HEK293 (cell line): ENCODE measurements around the gene SMIM30.
A peak's percentile ranks its signal among the peaks of the same experiment; 100 is the strongest.

Experiments
- CTCF ChIA-PET: fragments of 350-600 bp; formaldehyde crosslinking; extraction: SDS; loops from one replicate; lab custom pipeline; 2021; ENCODE audit warnings: antibody characterized with exemption; lab: Yijun Ruan, JAX
- POLR2A ChIA-PET: fragments of 300-600 bp; formaldehyde crosslinking; extraction: SDS; loops from one replicate; lab custom pipeline; 2020; ENCODE audit warnings: antibody characterized with exemption, inconsistent platforms; lab: Yijun Ruan, JAX
- H3K27ac ChIP-seq: fragments of 200-500 bp; sonication (Bioruptor generic); 2 replicates; pipeline ENCODE4 v1.5.1; 2014; ENCODE audit warnings: low read depth, low read length, control low read depth, inconsistent platforms; ENCODE audit errors: extremely low read depth
- H3K36me3 ChIP-seq, 2 experiments: fragments of 200-500 bp in 1 of 2; sonication (Bioruptor generic) in 1 of 2; 1 replicate in 1 of 2; 2 replicates in 1 of 2; pipeline ENCODE4 v1.5.1; 2014 to 2017; ENCODE audit warnings: inconsistent platforms in 2 of 2, low read length in 2 of 2; ENCODE audit not compliant: control insufficient read depth in 2 of 2, insufficient read depth in 1 of 2
- H3K4me1 ChIP-seq: fragments of 200-500 bp; sonication (Bioruptor generic); 2 replicates; pipeline ENCODE4 v1.5.1; 2014; ENCODE audit warnings: mild to moderate bottlenecking, low read length, inconsistent platforms; ENCODE audit not compliant: control insufficient read depth, insufficient read depth
- H3K4me3 ChIP-seq: 2 replicates; pipeline ENCODE4 v1.5.1; 2011; ENCODE audit warnings: low read depth, mild to moderate bottlenecking, control low read depth, low read length, moderate library complexity
- H3K9me3 ChIP-seq: fragments of 200-500 bp; sonication (Bioruptor generic); 2 replicates; pipeline ENCODE4 v1.5.1; 2014; ENCODE audit warnings: low read depth, low read length, inconsistent platforms; ENCODE audit not compliant: control insufficient read depth, insufficient read depth
- GLI2 ChIP-seq: fragments of 450-650 bp; formaldehyde crosslinking; IDR thresholded peaks from 2 replicates; pipeline ENCODE4; 2017; ENCODE audit warnings: missing biosample characterization, missing genetic modification characterization, low read depth, borderline replicate concordance
- GLIS1 ChIP-seq: fragments of 450-650 bp; formaldehyde crosslinking; IDR thresholded peaks from 2 replicates; pipeline ENCODE4 v1.5.1; 2016; ENCODE audit warnings: missing biosample characterization, missing genetic modification characterization
- PATZ1 ChIP-seq: fragments of 450-650 bp; formaldehyde crosslinking; IDR thresholded peaks from 2 replicates; pipeline ENCODE4 v1.5.1; 2016; ENCODE audit warnings: missing biosample characterization, missing genetic modification characterization
- SP2 ChIP-seq: fragments of 450-650 bp; formaldehyde crosslinking; IDR thresholded peaks from 2 replicates; pipeline ENCODE4 v1.5.1; 2016; ENCODE audit warnings: missing biosample characterization, missing genetic modification characterization
- SP7 ChIP-seq: fragments of 450-650 bp; formaldehyde crosslinking; IDR thresholded peaks from 2 replicates; pipeline ENCODE4 v1.5.1; 2016; ENCODE audit warnings: missing biosample characterization, missing genetic modification characterization
- TCF7L2 ChIP-seq: IDR thresholded peaks from 2 replicates; pipeline ENCODE4 v1.6.1; 2011; ENCODE audit warnings: low read depth, mild to moderate bottlenecking, inconsistent platforms, low read length, moderate library complexity, borderline replicate concordance
- ZBTB20 ChIP-seq: fragments of 450-650 bp; formaldehyde crosslinking; IDR thresholded peaks from 2 replicates; pipeline ENCODE4 v1.5.1; 2016; ENCODE audit warnings: missing biosample characterization, missing genetic modification characterization
- ZBTB48 ChIP-seq: fragments of 450-650 bp; formaldehyde crosslinking; IDR thresholded peaks from 2 replicates; pipeline ENCODE4 v1.5.1; 2016; ENCODE audit warnings: missing biosample characterization, missing genetic modification characterization
- ZBTB8A ChIP-seq: fragments of 450-650 bp; formaldehyde crosslinking; IDR thresholded peaks from 2 replicates; pipeline ENCODE4 v1.5.1; 2016; ENCODE audit warnings: missing biosample characterization, missing genetic modification characterization
- ZFHX2 ChIP-seq: fragments of 450-650 bp; formaldehyde crosslinking; conservative IDR thresholded peaks from 2 replicates; pipeline ENCODE4 v1.5.1; 2016; ENCODE audit warnings: missing biosample characterization, missing genetic modification characterization
- ZNF114 ChIP-seq: fragments of 450-650 bp; formaldehyde crosslinking; IDR thresholded peaks from 2 replicates; pipeline ENCODE4 v1.5.0; 2017; ENCODE audit warnings: missing biosample characterization, missing genetic modification characterization
- ZNF140 ChIP-seq: fragments of 450-650 bp; formaldehyde crosslinking; IDR thresholded peaks from 2 replicates; pipeline ENCODE4 v1.5.1; 2016; ENCODE audit warnings: missing biosample characterization, missing genetic modification characterization
- ZNF18 ChIP-seq: fragments of 450-650 bp; formaldehyde crosslinking; IDR thresholded peaks from 2 replicates; pipeline ENCODE4 v1.5.1; 2016; ENCODE audit warnings: missing biosample characterization, missing genetic modification characterization
- ZNF214 ChIP-seq: fragments of 450-650 bp; formaldehyde crosslinking; IDR thresholded peaks from 2 replicates; pipeline ENCODE4 v1.5.1; 2017; ENCODE audit warnings: missing biosample characterization, mild to moderate bottlenecking, missing genetic modification characterization, borderline replicate concordance
- ZNF239 ChIP-seq: fragments of 450-650 bp; formaldehyde crosslinking; IDR thresholded peaks from 2 replicates; pipeline ENCODE4 v1.5.1; 2016; ENCODE audit warnings: missing biosample characterization, missing genetic modification characterization
- ZNF623 ChIP-seq: fragments of 450-650 bp; formaldehyde crosslinking; IDR thresholded peaks from 2 replicates; pipeline ENCODE4 v1.5.1; 2016; ENCODE audit warnings: missing biosample characterization, missing genetic modification characterization
- ZNF791 ChIP-seq: fragments of 450-650 bp; formaldehyde crosslinking; IDR thresholded peaks from 2 replicates; pipeline ENCODE4 v1.5.1; 2016; ENCODE audit warnings: missing biosample characterization, missing genetic modification characterization
- ZNF843 ChIP-seq: fragments of 450-650 bp; formaldehyde crosslinking; IDR thresholded peaks from 2 replicates; pipeline ENCODE4 v1.5.1; 2016; ENCODE audit warnings: missing biosample characterization, missing genetic modification characterization
- ZSCAN30 ChIP-seq: fragments of 450-650 bp; IDR thresholded peaks from 2 replicates; pipeline ENCODE4 v1.5.1; 2018; ENCODE audit warnings: missing biosample characterization, mild to moderate bottlenecking, missing genetic modification characterization, moderate library complexity
- TF ChIP-seq, protein P1 (sequence below): fragments of 450-650 bp; formaldehyde crosslinking; IDR thresholded peaks from 2 replicates; pipeline ENCODE4 v1.5.1; 2017; ENCODE audit warnings: missing biosample characterization, missing genetic modification characterization
- TF ChIP-seq, protein P2 (sequence below): fragments of 450-650 bp; formaldehyde crosslinking; optimal IDR thresholded peaks from 2 replicates; pipeline ENCODE3; 2016; ENCODE audit warnings: missing biosample characterization, mild to moderate bottlenecking, missing genetic modification characterization
- TF ChIP-seq, protein P3 (sequence below): fragments of 450-650 bp; formaldehyde crosslinking; IDR thresholded peaks from 2 replicates; pipeline ENCODE4 v1.5.1; 2016; ENCODE audit warnings: missing biosample characterization, missing genetic modification characterization
- TF ChIP-seq, protein P4 (sequence below): fragments of 450-650 bp; formaldehyde crosslinking; IDR thresholded peaks from 2 replicates; pipeline ENCODE4 v1.5.1; 2017; ENCODE audit warnings: missing biosample characterization, missing genetic modification characterization
- TF ChIP-seq, protein P5 (sequence below): fragments of 450-650 bp; formaldehyde crosslinking; IDR thresholded peaks from 2 replicates; pipeline ENCODE4; 2016; ENCODE audit warnings: missing biosample characterization, missing genetic modification characterization

The SMIM30 gene

DNA sequence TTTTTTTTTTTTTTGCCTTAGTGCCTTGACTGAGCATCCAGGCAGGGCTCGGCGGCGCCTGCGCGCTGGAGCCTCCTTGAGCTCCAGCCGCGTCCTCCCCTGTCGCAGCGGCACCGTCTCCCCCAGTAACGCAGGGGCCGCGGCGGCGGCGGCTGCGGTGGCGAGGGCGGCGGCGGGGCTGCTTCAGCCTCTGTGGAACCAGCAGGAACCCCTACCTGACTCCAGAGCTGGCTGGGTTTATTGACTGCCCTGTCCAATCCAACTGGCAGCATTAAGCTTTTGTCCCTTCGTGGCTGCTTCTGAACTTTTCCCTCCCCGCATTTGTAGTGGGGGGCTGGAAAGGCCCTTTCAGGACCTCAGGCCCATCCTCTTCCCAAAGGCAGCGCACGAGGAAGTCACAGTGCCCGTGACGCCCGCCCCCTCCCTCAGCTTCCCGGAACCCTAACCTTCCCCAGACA, 31.9 kb downstream of the SMIM30 start, which contains the start of gene GPR85 (continued):
- TF ChIP-seq, protein P1, sequence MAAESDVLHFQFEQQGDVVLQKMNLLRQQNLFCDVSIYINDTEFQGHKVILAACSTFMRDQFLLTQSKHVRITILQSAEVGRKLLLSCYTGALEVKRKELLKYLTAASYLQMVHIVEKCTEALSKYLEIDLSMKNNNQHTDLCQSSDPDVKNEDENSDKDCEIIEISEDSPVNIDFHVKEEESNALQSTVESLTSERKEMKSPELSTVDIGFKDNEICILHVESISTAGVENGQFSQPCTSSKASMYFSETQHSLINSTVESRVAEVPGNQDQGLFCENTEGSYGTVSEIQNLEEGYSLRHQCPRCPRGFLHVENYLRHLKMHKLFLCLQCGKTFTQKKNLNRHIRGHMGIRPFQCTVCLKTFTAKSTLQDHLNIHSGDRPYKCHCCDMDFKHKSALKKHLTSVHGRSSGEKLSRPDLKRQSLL = 0 out of 2 replicates have a peak, but pooled peaks have one; percentile 32
- TF ChIP-seq, protein P2, sequence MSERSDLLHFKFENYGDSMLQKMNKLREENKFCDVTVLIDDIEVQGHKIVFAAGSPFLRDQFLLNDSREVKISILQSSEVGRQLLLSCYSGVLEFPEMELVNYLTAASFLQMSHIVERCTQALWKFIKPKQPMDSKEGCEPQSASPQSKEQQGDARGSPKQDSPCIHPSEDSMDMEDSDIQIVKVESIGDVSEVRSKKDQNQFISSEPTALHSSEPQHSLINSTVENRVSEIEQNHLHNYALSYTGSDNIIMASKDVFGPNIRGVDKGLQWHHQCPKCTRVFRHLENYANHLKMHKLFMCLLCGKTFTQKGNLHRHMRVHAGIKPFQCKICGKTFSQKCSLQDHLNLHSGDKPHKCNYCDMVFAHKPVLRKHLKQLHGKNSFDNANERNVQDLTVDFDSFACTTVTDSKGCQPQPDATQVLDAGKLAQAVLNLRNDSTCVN (tag by site-specific recombination) = peak; percentile 72
- TF ChIP-seq ZBTB8A (tag by site-specific recombination) (peak; percentile 37; the same call in 1 of the 2 replicates), PATZ1 (tag by site-specific recombination) (peak; percentile 48), SP7 (no peak), ZBTB20 (tag by site-specific recombination) (peak; percentile 54), ZFHX2 (tag by site-specific recombination) (peak; percentile 30; the same call in 1 of the 2 replicates), ZSCAN30 (peak; percentile 37; the same call in 1 of the 2 replicates), SP2 (tag by site-specific recombination) (peak; percentile 38)

DNA sequence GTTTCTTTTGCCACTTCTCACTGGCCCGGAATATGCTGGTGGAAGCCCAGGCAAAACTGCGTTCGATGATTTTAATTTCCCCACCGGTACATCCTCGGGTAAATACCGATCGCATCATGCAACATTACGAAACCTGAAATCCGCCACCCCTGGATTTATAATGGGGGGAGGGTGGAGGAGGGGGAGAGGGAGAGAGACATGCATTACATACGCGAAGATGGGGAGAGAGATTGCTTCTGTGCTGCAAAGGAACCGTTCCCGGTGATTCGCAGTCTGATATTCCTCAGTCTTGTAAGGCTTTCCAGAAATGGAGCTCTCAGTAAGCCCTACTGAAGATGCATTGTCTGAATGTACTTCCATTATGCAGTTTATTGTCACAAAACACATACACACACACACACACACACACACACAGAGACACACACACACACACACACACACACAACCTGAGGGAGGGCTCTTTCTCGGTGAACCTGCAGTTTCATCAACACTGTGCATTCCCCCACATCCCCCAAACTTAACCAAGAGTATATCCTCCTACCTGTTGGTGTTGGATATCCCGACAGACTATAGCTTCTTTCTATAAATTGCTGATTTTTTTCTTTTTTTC, 32.5 kb downstream of the SMIM30 start:
- no peaks in the 10 kb centered on the region for H3K36me3 ChIP-seq
- CTCF ChIA-PET = interaction anchor here (1.5 kb wide), 1 partner anchor 8 kb away, joined by 6 read pairs; no protein-coding TSS in a partner anchor
- no peak overlapping the region for H3K27ac ChIP-seq
- POLR2A ChIA-PET = interaction anchor here (0.7 to 1.6 kb wide), 5 partner anchors 14 to 287 kb away, joined by 4 to 9 read pairs (median 5); partner anchors contain the start of gene SMIM30
- H3K4me3 ChIP-seq = peak overlapping the region; percentile 51
- no peaks in the 10 kb centered on the region for H3K9me3 ChIP-seq
- no peaks in the 10 kb centered on the region; the same call in 1 of the 2 replicates for H3K4me1 ChIP-seq
- TF ChIP-seq ZNF843 (tag by site-specific recombination) (peak; percentile 61; the same call in 1 of the 2 replicates), ZNF18 (tag by site-specific recombination) (peak; percentile 49; the same call in 1 of the 2 replicates), TCF7L2 (no peak), ZNF114 (tag by site-specific recombination) (no peak), GLIS1 (tag by site-specific recombination) (peak; percentile 24; the same call in 1 of the 2 replicates), ZBTB20 (tag by site-specific recombination) (peak; percentile 64), ZNF791 (tag by site-specific recombination) (no peak), ZNF239 (no peak), ZNF623 (tag by site-specific recombination) (0 out of 2 replicates have a peak, but pooled peaks have one; percentile 6), ZBTB48 (tag by site-specific recombination) (peak; percentile 76), ZNF140 (tag by site-specific recombination) (no peak), GLI2 (tag by site-specific recombination) (no peak), ZNF214 (tag by site-specific recombination) (no peak)
- TF ChIP-seq, protein P3, sequence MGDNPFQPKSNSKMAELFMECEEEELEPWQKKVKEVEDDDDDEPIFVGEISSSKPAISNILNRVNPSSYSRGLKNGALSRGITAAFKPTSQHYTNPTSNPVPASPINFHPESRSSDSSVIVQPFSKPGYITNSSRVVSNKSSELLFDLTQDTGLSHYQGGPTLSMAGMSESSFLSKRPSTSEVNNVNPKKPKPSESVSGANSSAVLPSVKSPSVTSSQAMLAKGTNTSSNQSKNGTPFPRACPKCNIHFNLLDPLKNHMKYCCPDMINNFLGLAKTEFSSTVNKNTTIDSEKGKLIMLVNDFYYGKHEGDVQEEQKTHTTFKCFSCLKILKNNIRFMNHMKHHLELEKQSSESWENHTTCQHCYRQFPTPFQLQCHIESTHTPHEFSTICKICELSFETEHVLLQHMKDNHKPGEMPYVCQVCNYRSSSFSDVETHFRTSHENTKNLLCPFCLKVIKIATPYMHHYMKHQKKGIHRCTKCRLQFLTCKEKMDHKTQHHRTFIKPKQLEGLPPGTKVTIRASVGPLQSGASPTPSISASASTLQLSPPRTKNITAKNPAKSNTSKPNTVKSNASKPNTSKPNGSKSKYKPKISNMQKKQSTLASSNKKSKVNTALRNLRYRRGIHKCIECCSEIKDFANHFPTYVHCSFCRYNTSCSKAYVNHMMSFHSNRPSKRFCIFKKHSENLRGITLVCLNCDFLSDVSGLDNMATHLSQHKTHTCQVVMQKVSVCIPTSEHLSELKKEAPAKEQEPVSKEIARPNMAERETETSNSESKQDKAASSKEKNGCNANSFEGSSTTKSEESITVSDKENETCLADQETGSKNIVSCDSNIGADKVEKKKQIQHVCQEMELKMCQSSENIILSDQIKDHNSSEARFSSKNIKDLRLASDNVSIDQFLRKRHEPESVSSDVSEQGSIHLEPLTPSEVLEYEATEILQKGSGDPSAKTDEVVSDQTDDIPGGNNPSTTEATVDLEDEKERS (tag by site-specific recombination) = peak; percentile 81; the same call in 1 of the 2 replicates
- TF ChIP-seq, protein P4, sequence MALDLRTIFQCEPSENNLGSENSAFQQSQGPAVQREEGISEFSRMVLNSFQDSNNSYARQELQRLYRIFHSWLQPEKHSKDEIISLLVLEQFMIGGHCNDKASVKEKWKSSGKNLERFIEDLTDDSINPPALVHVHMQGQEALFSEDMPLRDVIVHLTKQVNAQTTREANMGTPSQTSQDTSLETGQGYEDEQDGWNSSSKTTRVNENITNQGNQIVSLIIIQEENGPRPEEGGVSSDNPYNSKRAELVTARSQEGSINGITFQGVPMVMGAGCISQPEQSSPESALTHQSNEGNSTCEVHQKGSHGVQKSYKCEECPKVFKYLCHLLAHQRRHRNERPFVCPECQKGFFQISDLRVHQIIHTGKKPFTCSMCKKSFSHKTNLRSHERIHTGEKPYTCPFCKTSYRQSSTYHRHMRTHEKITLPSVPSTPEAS (tag by site-specific recombination) = peak; percentile 97
- TF ChIP-seq, protein P5, sequence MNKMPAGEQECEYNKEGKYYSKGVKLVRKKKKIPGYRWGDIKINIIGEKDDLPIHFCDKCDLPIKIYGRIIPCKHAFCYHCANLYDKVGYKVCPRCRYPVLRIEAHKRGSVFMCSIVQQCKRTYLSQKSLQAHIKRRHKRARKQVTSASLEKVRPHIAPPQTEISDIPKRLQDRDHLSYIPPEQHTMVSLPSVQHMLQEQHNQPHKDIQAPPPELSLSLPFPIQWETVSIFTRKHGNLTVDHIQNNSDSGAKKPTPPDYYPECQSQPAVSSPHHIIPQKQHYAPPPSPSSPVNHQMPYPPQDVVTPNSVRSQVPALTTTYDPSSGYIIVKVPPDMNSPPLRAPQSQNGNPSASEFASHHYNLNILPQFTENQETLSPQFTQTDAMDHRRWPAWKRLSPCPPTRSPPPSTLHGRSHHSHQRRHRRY (tag by site-specific recombination) = no peak
